OCI-LY3 (cell line): ENCODE data around the gene SLC25A26.
"Not testable (repeated sequence)": the region's sequence is repeated elsewhere in the genome, so short reads cannot be mapped to it uniquely, and the experiment has no call there.

Source experiments
- EZH2phosphoT487 ChIP-seq: fragments of 200-600 bp; shearing (Covaris generic); IDR thresholded peaks from 2 replicates; pipeline ENCODE4 v1.6.1; 2018; ENCODE audit warnings: antibody characterized with exemption, mixed run types, low read depth
- TF ChIP-seq, protein P1 (sequence below): fragments of 200-600, 300-600 bp; sonication (generic); IDR thresholded peaks from 2 replicates; pipeline ENCODE4 v1.5.1; 2014; ENCODE audit warnings: antibody characterized with exemption, low read length, low read depth

DNA sequence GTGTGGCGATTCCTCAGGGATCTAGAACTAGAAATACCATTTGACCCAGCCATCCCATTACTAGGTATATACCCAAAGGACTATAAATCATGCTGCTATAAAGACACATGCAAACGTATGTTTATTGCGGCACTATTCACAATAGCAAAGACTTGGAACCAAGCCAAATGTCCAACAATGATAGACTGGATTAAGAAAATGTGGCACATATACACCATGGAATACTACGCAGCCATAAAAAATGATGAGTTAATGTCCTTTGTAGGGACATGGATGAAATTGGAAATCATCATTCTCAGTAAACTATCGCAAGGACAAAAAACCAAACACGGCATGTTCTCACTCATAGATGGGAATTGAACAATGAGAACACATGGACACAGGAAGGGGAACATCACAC lies 54.0 kb downstream of the SLC25A26 start:
- TF ChIP-seq, protein P1, sequence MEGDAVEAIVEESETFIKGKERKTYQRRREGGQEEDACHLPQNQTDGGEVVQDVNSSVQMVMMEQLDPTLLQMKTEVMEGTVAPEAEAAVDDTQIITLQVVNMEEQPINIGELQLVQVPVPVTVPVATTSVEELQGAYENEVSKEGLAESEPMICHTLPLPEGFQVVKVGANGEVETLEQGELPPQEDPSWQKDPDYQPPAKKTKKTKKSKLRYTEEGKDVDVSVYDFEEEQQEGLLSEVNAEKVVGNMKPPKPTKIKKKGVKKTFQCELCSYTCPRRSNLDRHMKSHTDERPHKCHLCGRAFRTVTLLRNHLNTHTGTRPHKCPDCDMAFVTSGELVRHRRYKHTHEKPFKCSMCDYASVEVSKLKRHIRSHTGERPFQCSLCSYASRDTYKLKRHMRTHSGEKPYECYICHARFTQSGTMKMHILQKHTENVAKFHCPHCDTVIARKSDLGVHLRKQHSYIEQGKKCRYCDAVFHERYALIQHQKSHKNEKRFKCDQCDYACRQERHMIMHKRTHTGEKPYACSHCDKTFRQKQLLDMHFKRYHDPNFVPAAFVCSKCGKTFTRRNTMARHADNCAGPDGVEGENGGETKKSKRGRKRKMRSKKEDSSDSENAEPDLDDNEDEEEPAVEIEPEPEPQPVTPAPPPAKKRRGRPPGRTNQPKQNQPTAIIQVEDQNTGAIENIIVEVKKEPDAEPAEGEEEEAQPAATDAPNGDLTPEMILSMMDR, result not testable (repeated sequence)
- not testable (repeated sequence) for TF ChIP-seq EZH2phosphoT487
